Endodermal cell (in vitro differentiated cells): ENCODE measurements around the gene FPGS. TPM values are rescaled to one million over a fixed set of nuclear protein-coding genes. Genes with fewer than 3 reads are reported as not detected.

Source experiments
- DNase-seq: peaks from one replicate; pipeline ENCODE4 v3.0.0-alpha.2; 2017
- H3K27ac ChIP-seq: 2 replicates; pipeline ENCODE4 v1.5.1; 2013; ENCODE audit warnings: mild to moderate bottlenecking, low read depth, low read length, moderate library complexity
- H3K27me3 ChIP-seq: 2 replicates; pipeline ENCODE4 v1.6.1; 2013; ENCODE audit warnings: mild to moderate bottlenecking, low read length, moderate library complexity; ENCODE audit not compliant: insufficient read depth, control insufficient read depth, poor library complexity, severe bottlenecking
- H3K36me3 ChIP-seq: 2 replicates; pipeline ENCODE4 v1.7.0; 2013; ENCODE audit warnings: mild to moderate bottlenecking, low read length, moderate library complexity; ENCODE audit not compliant: control insufficient read depth, insufficient read depth
- H3K4me1 ChIP-seq: one replicate; pipeline ENCODE4 v1.7.0; 2013; ENCODE audit warnings: low read length; ENCODE audit not compliant: control insufficient read depth, insufficient read depth
- H3K4me3 ChIP-seq: 2 replicates; pipeline ENCODE4 v1.5.1; 2013; ENCODE audit warnings: mild to moderate bottlenecking, low read length, moderate library complexity
- H3K9ac ChIP-seq: 2 replicates; pipeline ENCODE4 v1.6.1; 2013; ENCODE audit warnings: mild to moderate bottlenecking, low read length, moderate library complexity; ENCODE audit not compliant: poor library complexity, severe bottlenecking; ENCODE audit errors: extremely low read depth
- H3K9me3 ChIP-seq: 2 replicates; pipeline ENCODE4 v1.6.1; 2013; ENCODE audit warnings: mild to moderate bottlenecking, low read length, moderate library complexity; ENCODE audit not compliant: control insufficient read depth
- H3K27ac Mint-ChIP-seq: 2 replicates; pipeline ENCODE4 v1.8.0; 2020; ENCODE audit warnings: mixed read lengths
- H3K27me3 Mint-ChIP-seq: 2 replicates; pipeline ENCODE4 v1.8.0; 2021; ENCODE audit warnings: mild to moderate bottlenecking, mixed read lengths; ENCODE audit not compliant: insufficient read depth
- H3K36me3 Mint-ChIP-seq: 2 replicates; pipeline ENCODE4 v1.8.0; 2020; ENCODE audit warnings: low read depth, mixed read lengths
- H3K4me1 Mint-ChIP-seq: 2 replicates; pipeline ENCODE4 v1.8.0; 2020; ENCODE audit warnings: mixed read lengths
- H3K4me3 Mint-ChIP-seq: 2 replicates; pipeline ENCODE4 v1.8.0; 2020; ENCODE audit warnings: mild to moderate bottlenecking, moderate library complexity, mixed read lengths
- H3K9me3 Mint-ChIP-seq: 2 replicates; pipeline ENCODE4 v1.8.0; 2020; ENCODE audit warnings: mild to moderate bottlenecking, mixed read lengths
- WGBS, 2 experiments: methylation state at CpG; one replicate each; pipeline versions ENCODE4 v1.1.5 to v1.1.7; 2013; ENCODE audit warnings: missing lambda C conversion rate in 2 of 2, mixed read lengths in 1 of 2; ENCODE audit not compliant: insufficient coverage in 1 of 2, insufficient read length in 1 of 2; 5-methylcytosine and 5-hydroxymethylcytosine counted together
- total RNA-seq, 2 donors: library from RNA; stranded (reverse); fragmentation: NEBNext Ultra II Directional in 1 of 2; extraction: Animal tissue kit (Norgen Biotek cat#: 25700) in 1 of 2; gene quantifications; 2 replicates in 1 of 2; 3 replicates in 1 of 2; pipeline ENCODE4 v1.2.1, GENCODE V29; 2021
- TF ChIP-seq, protein P1 (sequence below): fragments of 200-600 bp; sonication (generic); conservative IDR thresholded peaks from 2 replicates; pipeline ENCODE4 v1.5.0; 2021; ENCODE audit warnings: antibody characterized with exemption, mild to moderate bottlenecking

The FPGS gene
- total RNA-seq, 2 donors from 2014 or later: 75.2 to 76.4 TPM

DNA sequence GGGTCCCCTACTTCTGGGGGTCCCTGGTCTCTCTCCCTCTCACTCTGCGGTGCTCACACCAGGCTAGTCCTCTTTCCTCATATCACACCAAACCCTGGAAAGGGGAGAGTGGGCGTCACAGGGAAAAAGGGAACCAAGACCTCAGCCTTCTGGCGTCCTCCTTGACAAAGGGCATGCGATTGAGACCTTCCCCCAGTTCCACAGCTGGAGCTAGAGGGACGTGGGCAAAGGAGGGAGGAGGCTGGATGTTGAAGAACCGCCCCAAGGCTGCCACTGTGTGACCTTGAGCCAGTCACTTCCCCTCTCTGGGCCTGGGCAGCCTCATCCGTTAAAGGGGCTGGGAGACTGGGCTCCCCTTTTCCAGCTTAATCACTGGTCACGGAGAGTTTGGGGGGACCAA is 49.1 kb upstream of the FPGS start:
- Mint-ChIP-seq H3K4me3 (no peak overlapping the region), H3K9me3 (no peaks in the 10 kb centered on the region), H3K27me3 (peaks cover 55% of the 10 kb centered on the region), H3K36me3 (no peaks in the 10 kb centered on the region), H3K4me1 (no peaks in the 10 kb centered on the region), H3K27ac (no peak overlapping the region)
- WGBS, 2 experiments: 59 to 72% methylated on average over 7 to 8 of the region's 8 CpGs
- no peaks in the 10 kb centered on the region for H3K36me3 ChIP-seq
- H3K4me3 ChIP-seq: no peak overlapping the region
- H3K27me3 ChIP-seq: peaks cover 49% of the 10 kb centered on the region
- H3K4me1 ChIP-seq: no peaks in the 10 kb centered on the region
- no peak overlapping the region for H3K27ac ChIP-seq
- no peaks in the 10 kb centered on the region for H3K9me3 ChIP-seq
- H3K9ac ChIP-seq: no peak overlapping the region
- no peak for DNase-seq
- TF ChIP-seq, protein P1, sequence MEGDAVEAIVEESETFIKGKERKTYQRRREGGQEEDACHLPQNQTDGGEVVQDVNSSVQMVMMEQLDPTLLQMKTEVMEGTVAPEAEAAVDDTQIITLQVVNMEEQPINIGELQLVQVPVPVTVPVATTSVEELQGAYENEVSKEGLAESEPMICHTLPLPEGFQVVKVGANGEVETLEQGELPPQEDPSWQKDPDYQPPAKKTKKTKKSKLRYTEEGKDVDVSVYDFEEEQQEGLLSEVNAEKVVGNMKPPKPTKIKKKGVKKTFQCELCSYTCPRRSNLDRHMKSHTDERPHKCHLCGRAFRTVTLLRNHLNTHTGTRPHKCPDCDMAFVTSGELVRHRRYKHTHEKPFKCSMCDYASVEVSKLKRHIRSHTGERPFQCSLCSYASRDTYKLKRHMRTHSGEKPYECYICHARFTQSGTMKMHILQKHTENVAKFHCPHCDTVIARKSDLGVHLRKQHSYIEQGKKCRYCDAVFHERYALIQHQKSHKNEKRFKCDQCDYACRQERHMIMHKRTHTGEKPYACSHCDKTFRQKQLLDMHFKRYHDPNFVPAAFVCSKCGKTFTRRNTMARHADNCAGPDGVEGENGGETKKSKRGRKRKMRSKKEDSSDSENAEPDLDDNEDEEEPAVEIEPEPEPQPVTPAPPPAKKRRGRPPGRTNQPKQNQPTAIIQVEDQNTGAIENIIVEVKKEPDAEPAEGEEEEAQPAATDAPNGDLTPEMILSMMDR: no peak

DNA sequence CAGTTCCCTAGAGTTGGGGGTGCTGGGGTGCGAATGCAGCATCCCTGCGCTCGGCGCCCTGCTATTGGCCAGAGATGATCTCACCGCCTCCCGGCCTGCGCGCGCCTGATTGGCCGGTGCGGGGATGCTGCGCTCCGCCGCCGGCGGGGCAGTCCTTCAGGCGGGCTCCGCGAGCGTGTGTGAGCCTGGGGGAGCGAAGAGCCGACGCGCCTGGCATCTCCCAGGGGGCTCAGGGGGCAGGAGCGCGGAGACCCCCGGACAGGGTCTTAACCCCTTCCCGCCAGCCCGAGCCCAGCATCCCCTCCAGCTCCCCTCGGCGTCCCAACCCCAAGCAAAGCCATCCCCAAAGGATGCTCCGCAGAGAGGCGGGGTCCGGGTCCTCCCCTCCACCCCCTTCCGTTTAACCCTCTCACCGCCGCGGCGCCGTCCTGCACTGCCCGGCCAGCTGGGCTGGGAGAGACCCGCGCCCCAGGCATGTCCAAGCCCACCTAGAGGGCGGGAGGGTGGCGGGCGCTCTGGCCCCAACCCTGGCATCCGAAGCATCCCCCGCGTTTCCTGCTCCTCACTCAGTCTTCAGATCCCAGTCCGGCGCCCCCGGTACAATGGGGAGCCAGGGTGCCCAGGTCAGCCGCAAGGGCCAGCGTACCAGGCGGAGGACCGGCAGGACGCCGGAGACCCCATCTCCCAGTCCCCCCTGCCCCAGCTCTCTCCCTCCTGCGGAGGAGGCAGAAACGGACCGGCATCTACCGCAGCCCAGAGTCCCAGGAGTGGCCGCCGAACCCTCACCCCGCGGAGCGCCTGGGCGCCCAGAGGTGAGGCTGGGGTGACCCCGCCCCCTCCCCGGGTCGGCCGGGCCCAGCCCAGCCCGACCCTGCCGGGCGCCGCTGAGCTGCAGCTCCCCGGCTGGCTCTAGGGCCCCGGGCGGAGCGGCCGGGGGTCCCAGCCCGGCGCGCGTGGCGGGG is 48.3 kb upstream of the FPGS start:
- 1% methylated on average over 40 to 86 of the region's 86 CpGs for WGBS, 2 experiments
- H3K4me3 ChIP-seq: peak overlapping the region; percentile 56
- Mint-ChIP-seq H3K4me3 (peak overlapping the region; percentile 45), H3K4me1 (no peaks in the 10 kb centered on the region), H3K27ac (no peak overlapping the region), H3K36me3 (no peaks in the 10 kb centered on the region), H3K27me3 (peaks cover 55% of the 10 kb centered on the region), H3K9me3 (no peaks in the 10 kb centered on the region)
- peak; percentile 90 for DNase-seq
- H3K9ac ChIP-seq: no peak overlapping the region
- no peaks in the 10 kb centered on the region for H3K9me3 ChIP-seq
- H3K36me3 ChIP-seq: no peaks in the 10 kb centered on the region
- H3K4me1 ChIP-seq: no peaks in the 10 kb centered on the region
- H3K27me3 ChIP-seq: peaks cover 49% of the 10 kb centered on the region
- TF ChIP-seq, protein P1: no peak
- no peak overlapping the region for H3K27ac ChIP-seq

DNA sequence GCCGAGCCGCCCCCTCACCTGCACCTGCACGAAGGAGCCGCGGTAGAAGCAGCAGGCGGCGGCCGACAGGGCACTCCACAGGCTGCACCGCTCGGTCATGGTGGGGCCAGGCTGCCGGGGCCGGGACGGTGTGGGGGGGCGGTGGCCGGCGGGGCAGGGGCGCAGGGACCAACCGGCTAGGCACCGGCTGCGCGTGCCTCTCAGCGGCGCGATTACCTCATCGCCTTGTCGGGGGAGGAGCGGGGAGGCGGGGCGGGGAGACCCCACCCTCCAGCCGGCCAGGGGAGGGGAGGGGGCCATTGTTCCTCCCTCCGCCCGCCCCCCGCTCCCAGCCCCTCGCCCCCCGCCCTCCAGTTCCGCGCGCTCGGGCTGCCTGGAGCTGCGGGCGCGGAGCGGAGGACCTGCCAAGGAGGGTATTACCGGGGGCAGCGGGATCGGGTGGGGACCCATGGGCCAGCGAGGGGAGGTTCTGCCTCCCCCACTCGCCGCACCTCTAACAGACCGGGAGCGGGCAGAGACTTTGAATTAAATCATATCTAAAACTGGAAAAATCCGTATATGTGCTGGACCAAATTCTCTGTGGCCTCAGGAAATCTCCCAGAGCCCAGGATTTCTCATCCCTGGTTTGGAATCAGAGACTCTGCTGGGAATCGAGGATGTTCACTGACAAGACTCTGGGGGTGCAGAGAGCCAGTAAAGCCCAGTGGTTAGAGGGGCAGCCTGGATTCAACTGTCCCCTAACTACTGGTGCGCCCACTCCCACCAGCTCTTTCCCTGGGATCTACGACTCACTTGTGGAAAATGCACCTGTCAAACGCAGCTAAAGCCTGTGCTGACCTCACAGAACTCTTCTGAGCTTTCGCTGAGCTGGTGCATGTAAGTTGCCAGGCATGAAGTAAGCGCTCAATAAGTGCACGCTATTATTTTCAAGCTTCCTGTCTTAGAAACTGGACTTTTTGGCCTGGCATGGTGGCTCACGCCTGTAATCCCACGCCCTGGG is 47.3 kb upstream of the FPGS start:
- Mint-ChIP-seq H3K4me1 (no peaks in the 10 kb centered on the region), H3K27ac (no peak overlapping the region), H3K27me3 (peaks cover 55% of the 10 kb centered on the region), H3K9me3 (no peaks in the 10 kb centered on the region), H3K36me3 (no peaks in the 10 kb centered on the region), H3K4me3 (peak overlapping the region; percentile 45)
- Histone ChIP-seq H3K9ac (no peak overlapping the region), H3K27ac (no peak overlapping the region), H3K4me1 (no peaks in the 10 kb centered on the region), H3K9me3 (no peaks in the 10 kb centered on the region), H3K4me3 (peak overlapping the region; percentile 53), H3K36me3 (no peaks in the 10 kb centered on the region), H3K27me3 (peaks cover 49% of the 10 kb centered on the region)
- WGBS, 2 experiments: 9 to 29% methylated on average over 18 to 58 of the region's 61 CpGs
- TF ChIP-seq, protein P1: no peak
- peak; percentile 90 for DNase-seq
